Bronchial epithelial cell (primary cell): ENCODE results near the gene CIROP. TPM values are rescaled to one million over a fixed set of nuclear protein-coding genes. Genes with fewer than 3 reads are reported as not detected.
A peak's percentile ranks its signal among the peaks of the same experiment; 100 is the strongest.

Experiments
- DNase-seq: peaks from one replicate; pipeline ENCODE4 v3.0.0-alpha.2; 2010; ENCODE audit warnings: low read depth
- FAIRE-seq: peaks from 2 replicates; lab custom pipeline; 2011; peaks lifted over from hg19 to GRCh38; lab: Jason Lieb, UNC
- H3K27me3 ChIP-seq: 2 replicates; pipeline ENCODE4 v1.5.1; 2011; ENCODE audit warnings: low read length; ENCODE audit not compliant: control insufficient read depth, insufficient read depth
- H3K36me3 ChIP-seq: 2 replicates; pipeline ENCODE4 v1.5.1; 2011; ENCODE audit warnings: low read length; ENCODE audit not compliant: control insufficient read depth, insufficient read depth
- H3K4me3 ChIP-seq: 2 replicates; pipeline ENCODE4 v1.5.1; 2011; ENCODE audit warnings: mild to moderate bottlenecking, low read depth, low read length, control low read depth
- total RNA-seq: library from RNA; depleted of rRNA; stranded (reverse); fragments of >200 nt; gene quantifications from 2 replicates; pipeline ENCODE4 v1.2.1, GENCODE V29; 2014
- TF ChIP-seq, protein P1 (sequence below): IDR thresholded peaks from 2 replicates; pipeline ENCODE4 v1.5.1; 2011; ENCODE audit warnings: mild to moderate bottlenecking, moderate library complexity, low read length, control low read depth, inconsistent platforms; ENCODE audit not compliant: insufficient read depth, severe bottlenecking

CIROP gene
- total RNA-seq, 1 donor from 2014 or later: not detected

DNA sequence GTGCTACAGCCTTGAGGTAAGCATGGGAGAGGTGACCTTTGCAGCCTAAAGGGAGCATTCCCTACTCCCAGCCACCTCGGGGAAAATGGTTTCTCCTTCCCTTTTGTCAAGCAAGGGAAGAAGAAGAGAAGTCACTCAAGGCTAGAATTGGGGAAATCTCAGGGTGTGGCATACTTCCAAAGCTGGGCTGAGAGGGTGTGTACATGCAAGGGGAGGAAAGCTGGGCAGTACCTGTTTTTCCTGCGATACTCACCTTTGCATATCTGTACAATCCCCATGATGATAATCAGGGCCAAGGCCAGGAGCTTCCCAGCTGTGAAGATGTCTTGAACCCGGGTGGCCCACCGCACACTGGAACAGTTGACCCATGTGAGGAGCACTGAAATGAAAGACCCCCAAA, 38.0 kb upstream of the CIROP start:
- peaks cover 1% of the 10 kb centered on the region for H3K36me3 ChIP-seq
- FAIRE-seq (no peak), DNase-seq (no peak)
- no peak overlapping the region for H3K4me3 ChIP-seq
- TF ChIP-seq, protein P1, sequence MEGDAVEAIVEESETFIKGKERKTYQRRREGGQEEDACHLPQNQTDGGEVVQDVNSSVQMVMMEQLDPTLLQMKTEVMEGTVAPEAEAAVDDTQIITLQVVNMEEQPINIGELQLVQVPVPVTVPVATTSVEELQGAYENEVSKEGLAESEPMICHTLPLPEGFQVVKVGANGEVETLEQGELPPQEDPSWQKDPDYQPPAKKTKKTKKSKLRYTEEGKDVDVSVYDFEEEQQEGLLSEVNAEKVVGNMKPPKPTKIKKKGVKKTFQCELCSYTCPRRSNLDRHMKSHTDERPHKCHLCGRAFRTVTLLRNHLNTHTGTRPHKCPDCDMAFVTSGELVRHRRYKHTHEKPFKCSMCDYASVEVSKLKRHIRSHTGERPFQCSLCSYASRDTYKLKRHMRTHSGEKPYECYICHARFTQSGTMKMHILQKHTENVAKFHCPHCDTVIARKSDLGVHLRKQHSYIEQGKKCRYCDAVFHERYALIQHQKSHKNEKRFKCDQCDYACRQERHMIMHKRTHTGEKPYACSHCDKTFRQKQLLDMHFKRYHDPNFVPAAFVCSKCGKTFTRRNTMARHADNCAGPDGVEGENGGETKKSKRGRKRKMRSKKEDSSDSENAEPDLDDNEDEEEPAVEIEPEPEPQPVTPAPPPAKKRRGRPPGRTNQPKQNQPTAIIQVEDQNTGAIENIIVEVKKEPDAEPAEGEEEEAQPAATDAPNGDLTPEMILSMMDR: no peak
- H3K27me3 ChIP-seq: no peaks in the 10 kb centered on the region

GRCh38 chr14:23141706-23142444, 37.1 kb upstream of the CIROP start:
- peak; percentile 55 for DNase-seq
- no peak for FAIRE-seq
- H3K36me3 ChIP-seq: peaks cover 1% of the 10 kb centered on the region

DNA sequence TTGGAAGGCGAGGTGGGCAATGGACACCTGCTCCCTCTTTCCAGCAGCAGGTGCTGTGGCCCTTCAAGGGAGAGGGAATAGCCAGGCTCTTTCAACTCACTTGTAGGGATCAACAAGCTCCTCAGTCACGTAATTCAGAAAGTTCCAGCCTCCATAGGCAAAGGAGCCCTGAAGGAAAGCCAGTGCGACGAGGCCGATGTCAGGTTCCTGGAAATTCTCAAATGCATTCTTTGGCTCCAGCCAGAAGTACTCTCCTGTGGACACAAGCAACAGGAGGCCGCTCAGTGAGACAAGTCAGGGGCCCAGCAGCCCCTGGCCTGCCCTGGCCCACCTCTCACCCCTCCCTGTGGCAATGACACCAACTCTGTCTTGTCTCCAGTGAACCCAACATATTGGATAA, 35.6 kb upstream of the CIROP start:
- DNase-seq (no peak), FAIRE-seq (no peak)
- Histone ChIP-seq H3K36me3 (peaks cover 3% of the 10 kb centered on the region), H3K4me3 (no peak overlapping the region), H3K27me3 (no peaks in the 10 kb centered on the region)
- TF ChIP-seq, protein P1: no peak

More at GRCh38 chr14:23141706-23142444, 37.1 kb upstream of the CIROP start:
- TF ChIP-seq, protein P1: no peak
- Histone ChIP-seq H3K27me3 (no peaks in the 10 kb centered on the region), H3K4me3 (no peak overlapping the region)

DNA sequence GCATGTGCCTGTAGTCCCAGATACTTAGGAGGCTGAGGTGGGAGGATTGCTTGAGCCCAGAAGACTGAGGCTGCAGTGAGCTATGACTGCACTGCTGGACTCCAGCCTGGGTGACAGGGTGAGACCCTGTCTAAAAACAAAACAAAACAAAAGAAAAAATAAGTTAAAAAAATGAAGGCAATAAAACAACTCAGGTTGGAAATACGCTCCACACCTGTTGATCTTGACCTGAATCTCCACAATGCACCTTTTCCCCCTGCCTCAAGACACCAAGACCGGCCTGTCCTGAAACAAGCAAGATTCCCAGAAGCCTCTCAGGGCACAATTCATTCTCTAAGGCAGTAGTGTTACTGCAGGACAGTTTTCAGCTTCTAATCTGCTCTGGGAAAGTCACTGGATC, 35.1 kb upstream of the CIROP start:
- DNase-seq (no peak), FAIRE-seq (no peak)
- H3K4me3 ChIP-seq: no peak overlapping the region
- TF ChIP-seq, protein P1: no peak
- peaks cover 3% of the 10 kb centered on the region for H3K36me3 ChIP-seq
- no peaks in the 10 kb centered on the region for H3K27me3 ChIP-seq

- no peak overlapping the region for H3K4me3 ChIP-seq
- peaks cover 3% of the 10 kb centered on the region for H3K36me3 ChIP-seq
- TF ChIP-seq, protein P1: no peak
- DNase-seq: peak; percentile 93
- FAIRE-seq: no peak
- H3K27me3 ChIP-seq: no peaks in the 10 kb centered on the region
Observed at GRCh38 chr14:23137813-23138535, 33.2 kb upstream of the CIROP start.
